GM11168 (cell line): ENCODE results near the gene DTD2.
"Not testable (repeated sequence)": the region's sequence is repeated elsewhere in the genome, so short reads cannot be mapped to it uniquely, and the experiment has no call there.

Experiments used
- in situ Hi-C: fragments of 300-500 bp; cut with MboI; formaldehyde crosslinking; loops from one replicate; pipeline ENCODE4 v1.12.0; 2022; ENCODE audit warnings: low sequenced_read_pairs; ENCODE audit not compliant: unreplicated experiment

DTD2 gene

GRCh38 chr14:31445703-31446102, 11.6 kb downstream of the DTD2 start:
- in situ Hi-C loops, result no loop called here

GRCh38 chr14:31442284-31442683, 15.0 kb downstream of the DTD2 start:
- in situ Hi-C loops, result no loop called here

GRCh38 chr14:31441273-31442111, 15.8 kb downstream of the DTD2 start:
- in situ Hi-C loops, result no loop called here

GRCh38 chr14:31440280-31440679, 17.0 kb downstream of the DTD2 start:
- in situ Hi-C loops, result no loop called here

- in situ Hi-C loops, result no loop called here
Measured at GRCh38 chr14:31439561-31439960, 17.7 kb downstream of the DTD2 start.

GRCh38 chr14:31437045-31437691, 20.1 kb downstream of the DTD2 start:
- in situ Hi-C loops, result not testable (repeated sequence)

- in situ Hi-C loops, result no loop called here
Measured at GRCh38 chr14:31435276-31435675, 22.0 kb downstream of the DTD2 start.

- in situ Hi-C loops, result no loop called here
Measured at GRCh38 chr14:31430634-31431264, 26.6 kb downstream of the DTD2 start.

- in situ Hi-C loops, result no loop called here
Measured at GRCh38 chr14:31429791-31430190, 27.5 kb downstream of the DTD2 start.

GRCh38 chr14:31428011-31428410, 29.3 kb downstream of the DTD2 start:
- in situ Hi-C loops, result no loop called here

GRCh38 chr14:31426663-31427062, 30.6 kb downstream of the DTD2 start:
- in situ Hi-C loops, result no loop called here

GRCh38 chr14:31425905-31426304, 31.4 kb downstream of the DTD2 start:
- in situ Hi-C loops, result no loop called here

- in situ Hi-C loops, result no loop called here
Measured at GRCh38 chr14:31421200-31421599, 36.1 kb downstream of the DTD2 start.

GRCh38 chr14:31420319-31421111, 36.8 kb downstream of the DTD2 start, which contains the start of gene HEATR5A:
TSS of gene HEATR5A (minus strand) at chr14:31420550. CDS start at chr14:31402975, 17,575 bp downstream.
- in situ Hi-C loops, result no loop called here

GRCh38 chr14:31419967-31420318, 37.4 kb downstream of the DTD2 start:
- in situ Hi-C loops, result no loop called here

- in situ Hi-C loops, result no loop called here
Measured at GRCh38 chr14:31419179-31419966, 37.9 kb downstream of the DTD2 start.

- in situ Hi-C loops, result no loop called here
Measured at GRCh38 chr14:31418440-31418839, 38.9 kb downstream of the DTD2 start.

- in situ Hi-C loops, result no loop called here
Measured at GRCh38 chr14:31414190-31414833, 43.0 kb downstream of the DTD2 start.

GRCh38 chr14:31411218-31411727, 46.0 kb downstream of the DTD2 start:
- in situ Hi-C loops, result no loop called here
